HG03103 (cell line): ENCODE results near the gene NACC1.

ENCODE experiments used
- ATAC-seq: cut with Tn5 transposase; IDR thresholded peaks from one replicate; pipeline ENCODE4 v1.9.1; 2021; ENCODE audit warnings: low read depth; ENCODE audit not compliant: unreplicated experiment

The NACC1 gene

GRCh38 chr19:13117772-13118423 lies at the start of gene NACC1:
NACC1 (plus strand) TSS chr19:13118264; CDS start chr19:13135208, 16,944 bp downstream.
- ATAC-seq = peak; percentile 53

GRCh38 chr19:13069415-13070359 lies 48.4 kb upstream of the NACC1 start:
- no peak for ATAC-seq

- no peak for ATAC-seq
Observed at GRCh38 chr19:13070425-13071140, 47.5 kb upstream of the NACC1 start.

DNA sequence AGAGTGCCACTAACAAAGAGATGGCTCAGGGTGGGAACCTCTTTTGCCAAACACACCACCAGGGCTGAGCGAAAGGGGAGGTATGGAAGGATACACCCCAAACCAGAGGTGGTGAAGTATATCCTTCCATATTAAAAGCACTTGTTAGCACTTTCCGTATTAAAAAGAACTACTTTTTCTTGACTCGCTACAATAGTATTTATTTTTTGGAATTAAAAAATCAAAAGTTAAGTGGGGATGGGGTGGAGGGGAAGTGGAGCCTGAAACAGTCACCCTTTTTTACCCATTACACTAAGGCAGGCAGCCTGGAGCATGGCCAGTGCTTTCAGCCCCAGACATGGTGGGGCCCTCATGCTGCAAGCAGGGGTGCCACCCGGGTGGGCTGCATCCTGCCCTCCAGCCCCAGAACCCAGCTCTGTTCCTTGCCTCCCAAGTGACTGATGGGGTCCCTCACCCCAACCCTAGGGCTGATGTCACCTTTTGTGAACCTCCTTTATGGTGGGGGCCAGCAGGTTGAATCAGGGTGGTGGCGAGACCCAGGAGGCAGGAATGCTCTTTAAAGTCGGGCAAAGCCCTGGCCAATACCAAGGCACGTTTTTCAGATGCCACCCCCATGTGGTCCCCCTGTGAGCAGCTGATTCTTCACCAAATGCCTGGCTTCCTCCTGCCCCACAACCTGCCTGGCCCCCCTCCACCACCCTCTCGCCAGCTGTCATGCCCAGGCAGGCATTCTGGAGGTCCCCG lies 46.4 kb upstream of the NACC1 start:
- no peak for ATAC-seq

DNA sequence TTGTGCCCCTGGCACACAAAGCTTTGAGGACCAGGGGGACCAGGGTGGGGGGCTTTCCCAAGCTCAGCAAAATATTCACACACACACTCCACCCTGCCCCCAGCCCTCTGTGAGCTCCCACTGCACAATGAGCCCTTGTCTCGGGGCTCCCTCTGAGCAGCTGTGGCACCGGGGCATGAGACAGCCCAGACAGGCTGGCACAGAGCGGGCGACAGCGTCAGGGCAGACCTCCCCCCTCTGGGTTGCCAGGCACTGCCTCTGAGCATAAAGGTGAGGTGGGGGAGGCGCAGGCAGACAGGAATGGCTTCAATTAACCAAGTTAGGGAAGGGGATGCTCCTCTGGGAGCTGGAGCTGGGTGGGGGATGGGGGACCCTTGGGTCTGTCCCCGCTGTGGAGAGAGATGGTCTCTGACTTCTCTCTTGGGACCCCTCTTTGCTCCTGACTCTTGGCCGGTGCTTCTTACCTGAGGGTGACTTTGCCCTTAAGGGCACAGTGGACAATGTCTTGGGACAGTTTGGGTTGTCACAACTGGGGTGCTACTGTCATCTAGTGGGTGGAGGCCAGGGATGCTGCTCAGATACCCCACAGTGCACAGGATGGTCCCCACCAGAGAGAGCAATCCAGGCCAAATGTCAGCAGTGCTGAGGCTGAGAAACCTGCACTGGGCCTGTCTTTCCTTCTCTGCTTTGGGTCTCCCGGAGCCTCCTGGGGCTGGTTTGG lies 45.7 kb upstream of the NACC1 start:
- no peak for ATAC-seq

GRCh38 chr19:13073263-13073662 lies 44.8 kb upstream of the NACC1 start:
- no peak for ATAC-seq

GRCh38 chr19:13074378-13074777 lies 43.7 kb upstream of the NACC1 start:
- no peak for ATAC-seq

- ATAC-seq = no peak
Observed at GRCh38 chr19:13076320-13076719, 41.7 kb upstream of the NACC1 start.

- ATAC-seq = no peak
Observed at GRCh38 chr19:13076787-13077186, 41.3 kb upstream of the NACC1 start.

DNA sequence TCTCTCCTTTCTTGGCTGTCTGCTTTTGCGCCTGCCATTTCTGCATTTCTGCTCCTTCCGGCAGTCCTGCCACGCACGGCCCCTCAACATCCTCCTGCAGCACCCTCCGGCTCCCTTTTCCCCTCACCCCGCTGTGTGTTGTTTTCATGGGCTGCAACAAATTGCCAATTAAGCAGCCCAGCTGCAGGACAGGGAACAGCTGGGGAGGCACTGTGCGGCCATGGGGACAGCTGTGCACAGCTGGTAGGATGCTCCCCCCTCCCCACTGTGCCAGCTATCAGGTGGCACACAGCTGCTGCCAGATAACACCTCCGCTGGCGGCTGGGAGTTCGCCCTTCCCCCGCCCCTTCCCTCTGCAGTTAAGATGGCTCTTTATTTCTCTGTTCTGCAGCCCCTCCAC lies 40.8 kb upstream of the NACC1 start:
- no peak for ATAC-seq

DNA sequence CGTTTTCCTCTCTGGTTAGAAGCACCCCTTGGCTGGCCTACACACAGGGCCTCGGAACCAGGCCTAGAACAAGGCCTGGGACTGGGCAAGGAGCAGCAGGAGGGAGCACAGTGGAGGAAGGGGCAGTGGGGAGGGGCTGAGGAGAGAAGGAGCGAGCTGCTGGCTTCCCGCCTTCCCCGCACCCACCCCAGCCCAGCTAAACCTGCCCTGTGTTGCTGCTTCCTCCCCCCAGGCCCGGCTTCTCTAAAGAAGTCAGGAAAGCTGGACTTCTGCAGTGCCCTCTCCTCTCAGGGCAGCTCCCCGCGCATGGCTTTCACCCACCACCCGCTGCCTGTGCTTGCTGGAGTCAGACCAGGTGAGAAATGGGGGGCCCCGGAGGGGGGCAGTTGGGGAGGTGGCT lies 39.7 kb upstream of the NACC1 start:
- ATAC-seq = no peak

- ATAC-seq = no peak
Observed at GRCh38 chr19:13078897-13079541, 39.0 kb upstream of the NACC1 start.

DNA sequence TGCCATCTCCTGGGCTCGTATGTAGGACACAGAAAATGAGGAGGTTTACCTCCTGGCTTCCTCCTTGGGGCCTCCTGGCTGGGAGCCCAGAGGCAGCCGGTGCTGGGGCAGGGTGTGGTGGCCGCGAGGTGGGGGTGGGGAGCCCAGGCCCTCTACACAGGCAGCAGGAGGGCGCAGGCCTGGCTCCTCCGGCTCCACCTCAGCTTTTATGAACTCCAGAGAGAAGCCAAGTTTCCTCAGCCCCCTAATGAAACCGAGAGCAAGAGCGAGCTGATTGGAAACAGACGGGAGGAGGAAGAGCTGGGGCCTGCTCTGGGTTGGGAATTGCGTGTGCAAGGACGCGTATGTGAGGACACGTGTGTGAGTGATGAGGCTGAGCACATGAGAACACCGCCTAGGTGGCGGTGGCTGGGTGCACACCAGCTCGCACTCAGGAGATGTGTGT lies 38.5 kb upstream of the NACC1 start:
- no peak for ATAC-seq

GRCh38 chr19:13082192-13083007 lies 35.7 kb upstream of the NACC1 start:
- ATAC-seq = no peak

- no peak for ATAC-seq
Observed at GRCh38 chr19:13083008-13083404, 35.1 kb upstream of the NACC1 start.

GRCh38 chr19:13083627-13084026 lies 34.4 kb upstream of the NACC1 start:
- no peak for ATAC-seq

- ATAC-seq = no peak
Observed at GRCh38 chr19:13085666-13086065, 32.4 kb upstream of the NACC1 start.

- ATAC-seq = no peak
Observed at GRCh38 chr19:13086341-13086740, 31.7 kb upstream of the NACC1 start.
